Breast epithelium (tissue), 4 donors: ENCODE data around the gene P2RX6. TPM values are rescaled to one million over a fixed set of nuclear protein-coding genes. Genes with fewer than 3 reads are reported as not detected.

ENCODE experiments used
- DNase-seq, 2 donors: peaks; one replicate each; pipeline ENCODE4 v3.0.0-alpha.2; 2019; ENCODE audit warnings: low spot score in 2 of 2
- H3K27ac ChIP-seq, 2 donors: fragments of 200-600 bp; sonication (generic) in 1 of 2; one replicate each; pipeline ENCODE4 v1.5.1; 2016 to 2019; ENCODE audit warnings: mild to moderate bottlenecking in 1 of 2
- H3K27me3 ChIP-seq, 2 donors: fragments of 200-600 bp; sonication (generic) in 1 of 2; one replicate each; pipeline versions ENCODE4 v1.5.1 to v1.6.0; 2017 to 2019; ENCODE audit warnings: control low read depth in 1 of 2, mild to moderate bottlenecking in 1 of 2
- H3K36me3 ChIP-seq: fragments of 200-600 bp; one replicate; pipeline ENCODE4 v1.5.1; 2019
- H3K4me1 ChIP-seq, 2 donors: fragments of 200-600 bp; sonication (generic); one replicate each; pipeline ENCODE4 v1.5.1; 2016 to 2019; ENCODE audit warnings: control low read depth in 1 of 2
- H3K4me3 ChIP-seq, 3 donors: fragments of 200-600 bp; sonication (generic); 1 replicate in 2 of 3; 2 replicates in 1 of 3; pipeline ENCODE4 v1.5.1; 2016 to 2019; ENCODE audit warnings: mild to moderate bottlenecking in 3 of 3, moderate library complexity in 2 of 3
- H3K9me3 ChIP-seq, 2 donors: fragments of 200-600 bp; sonication (generic) in 1 of 2; one replicate each; pipeline ENCODE4 v1.5.1; 2016 to 2019; ENCODE audit warnings: control low read depth in 1 of 2
- POLR2A ChIP-seq: fragments of 450-650 bp; IDR thresholded peaks from one replicate; pipeline ENCODE4 v1.6.1; 2016; ENCODE audit warnings: antibody characterized with exemption, mild to moderate bottlenecking, moderate library complexity
- POLR2AphosphoS5 ChIP-seq, 3 donors: sonication (generic); formaldehyde crosslinking; IDR thresholded peaks; one replicate each; pipeline ENCODE4 v1.6.1; 2017; ENCODE audit warnings: antibody characterized with exemption in 3 of 3
- intact Hi-C: fragments of 100-400 bp; cut with DNase I; formaldehyde crosslinking; loops from one replicate; pipeline ENCODE4 v1.15.1; 2023; ENCODE audit warnings: low total_unique reads
- total RNA-seq, 3 donors: library from RNA; depleted of rRNA; stranded (reverse); fragments of >200 nt; gene quantifications; one replicate each; pipeline ENCODE4 v1.1.0, GENCODE V29; 2016
- TF ChIP-seq, protein P1 (sequence below), 3 donors: fragments of 450-650 bp; IDR thresholded peaks; one replicate each; pipeline ENCODE4 v1.5.1; 2016 to 2017; ENCODE audit warnings: antibody characterized with exemption in 3 of 3, mild to moderate bottlenecking in 3 of 3, moderate library complexity in 3 of 3

Gene P2RX6
- total RNA-seq, 3 donors from 2014 or later: 1.6 TPM; not detected in 2

DNA sequence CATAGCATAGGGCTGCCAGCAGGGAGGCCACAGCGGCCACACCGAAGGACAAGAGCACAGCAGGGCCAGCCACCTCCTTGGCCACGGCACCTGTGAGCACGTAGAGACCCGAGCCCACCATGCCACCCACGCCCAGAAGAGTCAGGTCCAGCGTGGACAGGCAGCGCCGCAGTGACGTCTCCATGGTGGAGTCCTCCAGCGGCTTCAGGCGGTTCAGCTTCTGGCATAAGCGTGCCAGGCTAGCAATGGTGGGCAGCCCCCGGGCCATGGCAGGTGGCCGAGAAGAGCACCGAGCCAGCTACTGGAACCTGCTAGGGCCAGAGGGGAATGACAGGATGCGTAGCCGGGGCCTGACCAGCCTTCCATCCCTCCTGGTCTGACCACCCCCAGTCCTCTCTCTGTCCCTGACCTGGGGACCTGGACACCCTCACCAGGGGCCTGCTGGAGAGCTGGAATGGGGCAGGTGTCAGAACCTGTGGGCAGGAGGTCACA is 16.6 kb downstream of the P2RX6 start:
- H3K27me3 ChIP-seq: no peaks in the 10 kb centered on the region
- peak overlapping the region in 2 of 3 donors; percentile 42 to 65 for H3K4me3 ChIP-seq
- intact Hi-C loops: no loop called here

DNA sequence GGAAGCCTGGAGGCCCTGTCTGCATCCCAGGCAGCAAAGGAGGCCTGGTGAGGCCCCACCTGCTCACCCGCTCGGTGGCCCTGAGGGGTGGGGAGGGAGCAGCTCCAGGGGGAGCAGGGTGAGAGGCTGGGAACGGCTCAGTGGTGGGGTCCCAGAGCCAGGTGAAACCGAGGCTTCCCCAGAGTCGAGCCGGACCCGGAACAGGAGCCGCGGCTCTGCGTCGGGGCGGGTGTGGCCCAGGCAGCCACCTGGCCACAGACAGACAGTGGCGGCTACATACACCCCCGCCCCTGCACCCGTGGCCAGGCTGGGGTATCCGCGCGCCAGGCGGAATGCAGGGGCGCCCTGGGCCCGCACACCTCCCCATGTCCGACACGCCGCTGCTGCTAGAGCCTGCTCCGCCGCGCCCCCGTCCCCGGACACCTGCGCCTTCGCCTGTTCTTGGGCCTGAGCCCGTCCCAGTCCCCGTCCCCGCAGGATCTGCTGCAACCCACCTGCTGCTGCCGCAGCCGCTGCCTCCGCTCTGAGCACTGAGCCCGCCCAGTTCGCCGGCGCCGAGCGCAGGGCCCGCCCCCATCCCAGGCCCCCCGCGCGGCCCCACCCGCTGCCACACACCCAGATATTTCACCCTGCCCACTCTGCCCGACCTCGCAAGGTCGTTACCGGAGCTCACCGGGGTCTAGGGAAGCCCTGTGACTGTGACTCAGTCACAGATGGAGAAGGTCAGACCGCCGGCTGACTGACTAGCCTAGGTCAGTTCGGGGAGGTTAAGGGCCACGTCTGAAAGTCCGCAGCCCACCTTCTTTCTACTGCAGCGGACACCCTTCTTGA is 17.3 kb downstream of the P2RX6 start, which contains the start of gene SLC7A4:
SLC7A4 (minus strand) TSS at position 525 of the 831 bp plus-strand sequence. CDS start 749 bp downstream, outside the sequence.
- H3K27ac ChIP-seq: no peak within 1 kb of the TSS
- no peaks in the 10 kb centered on the region for H3K27me3 ChIP-seq
- peak within 1 kb of the TSS; percentile 27 to 65 (median 42) for H3K4me3 ChIP-seq
- H3K36me3 ChIP-seq: no peaks in the 10 kb centered on the region
- peaks cover 0 to 5% of the 10 kb centered on the region in 2 donors for H3K4me1 ChIP-seq
- H3K9me3 ChIP-seq: no peaks in the 10 kb centered on the region
- intact Hi-C loops: no loop called here
- no peak for TF ChIP-seq POLR2A
- no peak for TF ChIP-seq POLR2AphosphoS5 (IDR thresholded peaks at IDR 0.05)
- TF ChIP-seq, protein P1, sequence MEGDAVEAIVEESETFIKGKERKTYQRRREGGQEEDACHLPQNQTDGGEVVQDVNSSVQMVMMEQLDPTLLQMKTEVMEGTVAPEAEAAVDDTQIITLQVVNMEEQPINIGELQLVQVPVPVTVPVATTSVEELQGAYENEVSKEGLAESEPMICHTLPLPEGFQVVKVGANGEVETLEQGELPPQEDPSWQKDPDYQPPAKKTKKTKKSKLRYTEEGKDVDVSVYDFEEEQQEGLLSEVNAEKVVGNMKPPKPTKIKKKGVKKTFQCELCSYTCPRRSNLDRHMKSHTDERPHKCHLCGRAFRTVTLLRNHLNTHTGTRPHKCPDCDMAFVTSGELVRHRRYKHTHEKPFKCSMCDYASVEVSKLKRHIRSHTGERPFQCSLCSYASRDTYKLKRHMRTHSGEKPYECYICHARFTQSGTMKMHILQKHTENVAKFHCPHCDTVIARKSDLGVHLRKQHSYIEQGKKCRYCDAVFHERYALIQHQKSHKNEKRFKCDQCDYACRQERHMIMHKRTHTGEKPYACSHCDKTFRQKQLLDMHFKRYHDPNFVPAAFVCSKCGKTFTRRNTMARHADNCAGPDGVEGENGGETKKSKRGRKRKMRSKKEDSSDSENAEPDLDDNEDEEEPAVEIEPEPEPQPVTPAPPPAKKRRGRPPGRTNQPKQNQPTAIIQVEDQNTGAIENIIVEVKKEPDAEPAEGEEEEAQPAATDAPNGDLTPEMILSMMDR (IDR thresholded peaks at IDR 0.05): no peak
- DNase-seq: no peak

More for the DNA sequence above, 16.6 kb downstream of the P2RX6 start:
- H3K9me3 ChIP-seq: no peaks in the 10 kb centered on the region
- H3K4me1 ChIP-seq: peaks cover 0 to 5% of the 10 kb centered on the region in 2 donors
- no peak for TF ChIP-seq POLR2AphosphoS5 (IDR thresholded peaks at IDR 0.05)
- TF ChIP-seq POLR2A: no peak
- TF ChIP-seq, protein P1 (IDR thresholded peaks at IDR 0.05): no peak
- no peaks in the 10 kb centered on the region for H3K36me3 ChIP-seq
- DNase-seq: no peak
- no peak overlapping the region for H3K27ac ChIP-seq

DNA sequence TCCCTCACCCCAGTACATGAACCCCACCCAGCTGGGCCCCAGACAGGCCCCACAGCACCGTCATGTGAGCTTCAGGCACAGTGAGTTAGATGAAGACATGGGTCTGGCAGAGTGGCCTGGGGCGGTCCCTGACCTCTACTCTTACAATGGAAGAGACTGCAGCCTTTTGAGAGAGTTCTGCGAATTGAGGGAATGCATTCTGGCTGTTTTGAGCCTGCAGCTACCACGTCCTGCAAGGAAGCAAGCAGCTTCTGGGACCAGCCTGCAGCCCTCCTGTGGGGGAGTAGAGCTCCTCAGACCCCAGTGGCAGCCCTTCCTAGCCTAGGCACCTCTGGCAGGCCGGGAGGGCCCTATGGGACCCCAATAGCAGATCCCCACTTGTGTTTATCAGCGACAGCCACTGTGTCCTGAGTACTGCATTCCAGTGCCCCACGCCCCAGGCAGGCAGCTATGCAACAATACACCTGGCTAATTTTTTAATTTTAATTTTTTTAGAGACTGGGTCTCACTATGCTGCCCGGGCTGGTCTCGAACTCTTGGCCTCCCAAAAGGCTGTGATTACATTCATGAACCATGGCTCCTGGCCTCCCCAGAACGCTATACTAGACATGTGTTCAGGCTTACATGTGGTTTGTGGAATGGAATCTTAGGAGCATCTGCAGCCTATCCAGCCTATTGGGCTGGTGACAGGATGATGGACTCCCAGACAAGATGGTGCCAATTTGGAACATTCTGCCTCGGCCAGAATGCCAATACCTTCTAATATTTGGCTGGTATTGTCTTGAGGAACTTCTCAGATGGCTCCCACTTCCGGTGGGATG is 18.1 kb downstream of the P2RX6 start:
- H3K27ac ChIP-seq: no peak overlapping the region
- H3K4me1 ChIP-seq: peaks cover 0 to 5% of the 10 kb centered on the region in 2 donors
- DNase-seq: no peak
- intact Hi-C loops: no loop called here
- no peaks in the 10 kb centered on the region for H3K9me3 ChIP-seq
- no peaks in the 10 kb centered on the region for H3K27me3 ChIP-seq
- no peaks in the 10 kb centered on the region for H3K36me3 ChIP-seq
- H3K4me3 ChIP-seq: no peak overlapping the region
- TF ChIP-seq POLR2A (no peak), POLR2AphosphoS5 (IDR thresholded peaks at IDR 0.05) (no peak)
- TF ChIP-seq, protein P1 (IDR thresholded peaks at IDR 0.05): no peak

- intact Hi-C loops: no loop called here
- Histone ChIP-seq H3K4me1 (peaks cover 0 to 5% of the 10 kb centered on the region in 2 donors), H3K27ac (no peak overlapping the region), H3K27me3 (no peaks in the 10 kb centered on the region), H3K4me3 (no peak overlapping the region), H3K9me3 (no peaks in the 10 kb centered on the region), H3K36me3 (no peaks in the 10 kb centered on the region)
- no peak for DNase-seq
- no peak for TF ChIP-seq POLR2A
- TF ChIP-seq, protein P1 (IDR thresholded peaks at IDR 0.05): no peak
- TF ChIP-seq POLR2AphosphoS5 (IDR thresholded peaks at IDR 0.05): no peak
Observed at GRCh38 chr22:21033895-21034294, 18.9 kb downstream of the P2RX6 start.
